ENCODE results near the gene ENPP5.

- TF ChIP-seq CTCF (IDR thresholded peaks at IDR 0.05) (no peak), POLR2A (IDR thresholded peaks at IDR 0.05) (no peak)
Measured at GRCh38 chr6:46118836-46119235, 51.9 kb downstream of the ENPP5 start.

Measured in body of pancreas (tissue), 4 donors.